ENCODE results near the gene INTS7. TPM values are rescaled to one million over a fixed set of nuclear protein-coding genes. Genes with fewer than 3 reads are reported as not detected.

INTS7 gene
- total and polyA plus RNA-seq, 2 experiments from 2014 or later, result 11.8 to 15.5 TPM

- H3K4me2 ChIP-seq, result no peak overlapping the region
- WGBS (ENCODE audit: low lambda C conversion rate, missing lambda C conversion rate), result 82% methylated on average over 5 of the region's 5 CpGs
These were observed 5.5 kb upstream of the INTS7 start for GRCh38 chr1:212040629-212041412.

GRCh38 chr1:212039622-212040021 lies 4.3 kb upstream of the INTS7 start:
- no peak overlapping the region for H3K4me3 ChIP-seq

More at GRCh38 chr1:212040629-212041412, 5.5 kb upstream of the INTS7 start:
- Histone ChIP-seq H3K27ac (no peak overlapping the region), H3K4me1 (ENCODE audit: insufficient read depth) (no peaks in the 10 kb centered on the region), H3K36me3 (replicated peaks; ENCODE audit: insufficient read depth, low read depth) (no peaks in the 10 kb centered on the region), H2AFZ (no peak overlapping the region), H3K79me2 (peaks cover 34% of the 10 kb centered on the region), H3K4me3 (no peak overlapping the region), H4K20me1 (ENCODE audit: insufficient read depth, poor library complexity, severe bottlenecking) (no peaks in the 10 kb centered on the region), H3K27me3 (no peaks in the 10 kb centered on the region), H3K9me3 (ENCODE audit: low read depth) (no peaks in the 10 kb centered on the region), H3K9me2 (replicated peaks; ENCODE audit: insufficient read depth) (no peaks in the 10 kb centered on the region)
- TF ChIP-seq EZH2 (IDR thresholded peaks at IDR 0.05; ENCODE audit: borderline replicate concordance) (no peak), CTCF (IDR thresholded peaks at IDR 0.05; ENCODE audit: poor library complexity) (no peak), EZH2phosphoT487 (IDR thresholded peaks at IDR 0.05; ENCODE audit: low read depth, severe bottlenecking, unreplicated experiment) (no peak)
- no peak for DNase-seq (ENCODE audit: low spot score)

GRCh38 chr1:212037900-212038299 lies 2.5 kb upstream of the INTS7 start:
- TF ChIP-seq EZH2 (IDR thresholded peaks at IDR 0.05; ENCODE audit: borderline replicate concordance), result no peak
- no peak for TF ChIP-seq CTCF (IDR thresholded peaks at IDR 0.05; ENCODE audit: poor library complexity)
- TF ChIP-seq EZH2phosphoT487 (IDR thresholded peaks at IDR 0.05; ENCODE audit: low read depth, severe bottlenecking, unreplicated experiment), result no peak

More at GRCh38 chr1:212039622-212040021, 4.3 kb upstream of the INTS7 start:
- Histone ChIP-seq H2AFZ (no peak overlapping the region), H3K79me2 (peaks cover 34% of the 10 kb centered on the region), H3K4me1 (ENCODE audit: insufficient read depth) (no peaks in the 10 kb centered on the region), H3K9me3 (ENCODE audit: low read depth) (no peaks in the 10 kb centered on the region), H4K20me1 (ENCODE audit: insufficient read depth, poor library complexity, severe bottlenecking) (no peaks in the 10 kb centered on the region), H3K36me3 (replicated peaks; ENCODE audit: insufficient read depth, low read depth) (no peaks in the 10 kb centered on the region), H3K27me3 (no peaks in the 10 kb centered on the region), H3K9me2 (replicated peaks; ENCODE audit: insufficient read depth) (no peaks in the 10 kb centered on the region), H3K4me2 (no peak overlapping the region), H3K27ac (no peak overlapping the region)
- 88% methylated on average over 2 of the region's 2 CpGs for WGBS (ENCODE audit: low lambda C conversion rate, missing lambda C conversion rate)
- DNase-seq (ENCODE audit: low spot score), result no peak
- no peak for TF ChIP-seq EZH2 (IDR thresholded peaks at IDR 0.05; ENCODE audit: borderline replicate concordance)
- no peak for TF ChIP-seq EZH2phosphoT487 (IDR thresholded peaks at IDR 0.05; ENCODE audit: low read depth, severe bottlenecking, unreplicated experiment)
- no peak for TF ChIP-seq CTCF (IDR thresholded peaks at IDR 0.05; ENCODE audit: poor library complexity)

More at GRCh38 chr1:212037900-212038299, 2.5 kb upstream of the INTS7 start:
- no peaks in the 10 kb centered on the region for H3K9me3 ChIP-seq (ENCODE audit: low read depth)
- no peaks in the 10 kb centered on the region for H3K27me3 ChIP-seq
- H3K4me3 ChIP-seq, result no peak overlapping the region
- H3K9me2 ChIP-seq (replicated peaks; ENCODE audit: insufficient read depth), result no peaks in the 10 kb centered on the region
- no peaks in the 10 kb centered on the region for H4K20me1 ChIP-seq (ENCODE audit: insufficient read depth, poor library complexity, severe bottlenecking)
- H3K4me2 ChIP-seq, result no peak overlapping the region
- no peak for DNase-seq (ENCODE audit: low spot score)
- H2AFZ ChIP-seq, result no peak overlapping the region
- H3K36me3 ChIP-seq (replicated peaks; ENCODE audit: insufficient read depth, low read depth), result no peaks in the 10 kb centered on the region
- H3K79me2 ChIP-seq, result peaks cover 50% of the 10 kb centered on the region
- H3K27ac ChIP-seq, result no peak overlapping the region
- peaks cover 7% of the 10 kb centered on the region for H3K4me1 ChIP-seq (ENCODE audit: insufficient read depth)
- WGBS (ENCODE audit: low lambda C conversion rate, missing lambda C conversion rate), result 85% methylated on average over 3 of the region's 3 CpGs
